Fibroblast of lung (primary cell): ENCODE data around the gene FAM185A.

Experiments used
- CTCF ChIP-seq, 2 donors: IDR thresholded peaks in 1 of 2; conservative IDR thresholded peaks in 1 of 2; 1 replicate in 1 of 2; 2 replicates in 1 of 2; pipeline ENCODE4 v1.5.1; 2011 to 2012; ENCODE audit warnings: low read length in 2 of 2, control low read depth in 1 of 2, inconsistent platforms in 1 of 2, low read depth in 1 of 2, mild to moderate bottlenecking in 1 of 2
- EZH2 ChIP-seq: IDR thresholded peaks from 2 replicates; pipeline ENCODE4 v1.5.1; 2012; ENCODE audit warnings: low read length, control low read depth, mild to moderate bottlenecking; ENCODE audit errors: missing control alignments

DNA sequence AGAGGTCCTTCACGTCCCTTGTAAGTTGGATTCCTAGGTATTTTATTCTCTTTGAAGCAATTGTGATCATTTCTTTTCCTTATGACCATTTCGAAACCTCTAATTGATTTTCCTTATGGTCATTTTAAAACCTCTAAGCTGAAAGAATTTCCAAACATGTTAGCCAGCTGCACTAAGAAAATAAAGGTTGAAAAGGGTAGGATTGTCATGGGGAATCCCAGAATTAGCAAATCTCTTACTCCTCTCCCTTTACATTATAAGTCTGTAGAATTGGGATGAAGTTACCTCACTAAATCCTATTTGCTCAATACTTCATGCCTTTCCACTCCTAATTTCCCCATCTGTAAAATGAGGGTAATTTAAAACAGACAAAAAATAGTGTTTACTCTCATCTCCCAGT, 79.5 kb downstream of the FAM185A start:
- TF ChIP-seq CTCF (conservative IDR thresholded peaks at IDR 0.05 in 1 of 2, IDR thresholded peaks at IDR 0.05 in 1 of 2; ENCODE audit: low read depth in 1 of 2, low read length in 2 of 2) (no peak), EZH2 (no peak)
